Muscle layer of duodenum (tissue), 2 donors: ENCODE measurements around the gene SLC36A3.

Experiments
- H3K27ac ChIP-seq: one replicate; pipeline ENCODE4 v1.7.0; 2013; ENCODE audit warnings: mild to moderate bottlenecking, low read length
- H3K27me3 ChIP-seq: one replicate; pipeline ENCODE4 v1.7.0; 2013; ENCODE audit warnings: low read depth, mild to moderate bottlenecking, control low read depth, low read length
- H3K36me3 ChIP-seq, 2 donors: one replicate each; pipeline ENCODE4 v1.7.0; 2013; ENCODE audit warnings: low read length in 2 of 2, control low read depth in 1 of 2, mild to moderate bottlenecking in 1 of 2; ENCODE audit not compliant: insufficient read depth in 2 of 2, control insufficient read depth in 1 of 2
- H3K4me1 ChIP-seq, 2 donors: one replicate each; pipeline ENCODE4 v1.7.0; 2013; ENCODE audit warnings: low read length in 2 of 2, mild to moderate bottlenecking in 2 of 2, control low read depth in 1 of 2, moderate library complexity in 1 of 2; ENCODE audit not compliant: insufficient read depth in 2 of 2, control insufficient read depth in 1 of 2
- H3K4me3 ChIP-seq, 2 donors: one replicate each; pipeline ENCODE4 v1.7.0; 2013; ENCODE audit warnings: low read length in 2 of 2, low read depth in 1 of 2, mild to moderate bottlenecking in 1 of 2
- H3K9me3 ChIP-seq, 2 donors: one replicate each; pipeline ENCODE4 v1.7.0; 2013; ENCODE audit warnings: low read length in 2 of 2, control low read depth in 1 of 2, mild to moderate bottlenecking in 1 of 2; ENCODE audit not compliant: control insufficient read depth in 1 of 2
- donor health status: healthy.

Gene SLC36A3

DNA sequence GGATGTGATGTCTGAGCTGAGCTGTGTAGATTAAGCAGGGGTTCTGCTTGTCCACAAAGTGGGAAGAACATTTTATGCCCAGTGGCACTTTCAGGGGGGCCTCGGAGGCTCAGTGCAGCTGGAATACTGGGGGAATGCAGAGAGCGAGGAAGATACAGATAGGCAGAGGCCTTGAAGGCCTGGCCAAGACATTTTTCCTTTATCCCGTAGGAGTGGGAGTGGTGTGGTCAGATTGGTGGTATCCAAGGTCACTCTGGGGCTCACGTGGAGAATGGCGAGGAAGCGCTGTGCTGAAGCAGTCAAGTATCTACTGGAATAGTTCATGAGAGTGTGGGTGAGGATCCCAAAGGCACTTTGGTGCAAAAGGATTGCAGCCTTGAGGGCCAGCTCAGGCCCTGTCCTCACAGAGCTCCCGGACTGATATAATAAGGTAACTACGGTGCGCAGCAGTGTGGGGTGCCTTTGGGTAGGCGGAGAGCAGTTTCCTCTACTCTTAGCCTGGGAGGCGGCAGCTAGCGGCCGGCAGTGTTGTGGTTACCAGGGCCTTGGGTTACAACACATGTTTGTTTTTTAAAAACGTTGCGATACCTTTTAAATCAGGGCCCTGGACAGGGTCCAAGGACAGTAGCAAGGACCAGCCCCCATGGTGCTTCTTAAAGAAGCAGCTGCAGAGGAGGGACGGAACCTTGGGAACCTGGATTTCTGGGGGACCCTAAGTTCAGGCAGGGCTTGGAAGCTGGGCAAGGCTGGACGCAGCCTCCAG, 68.9 kb downstream of the SLC36A3 start:
- peak overlapping the region; percentile 58 for H3K27ac ChIP-seq
- H3K36me3 ChIP-seq, result no peaks in the 10 kb centered on the region
- H3K4me1 ChIP-seq, result peaks cover 6 to 26% of the 10 kb centered on the region in 2 donors
- no peaks in the 10 kb centered on the region for H3K27me3 ChIP-seq
- H3K9me3 ChIP-seq, result no peaks in the 10 kb centered on the region
- H3K4me3 ChIP-seq, result peak overlapping the region in 1 of 2 donors; percentile 37

- Histone ChIP-seq H3K36me3 (no peaks in the 10 kb centered on the region), H3K27me3 (no peaks in the 10 kb centered on the region), H3K4me3 (no peak overlapping the region), H3K27ac (no peak overlapping the region), H3K4me1 (peaks cover 6 to 20% of the 10 kb centered on the region in 2 donors), H3K9me3 (no peaks in the 10 kb centered on the region)
Observed at GRCh38 chr5:151233616-151234085, 69.9 kb downstream of the SLC36A3 start.

DNA sequence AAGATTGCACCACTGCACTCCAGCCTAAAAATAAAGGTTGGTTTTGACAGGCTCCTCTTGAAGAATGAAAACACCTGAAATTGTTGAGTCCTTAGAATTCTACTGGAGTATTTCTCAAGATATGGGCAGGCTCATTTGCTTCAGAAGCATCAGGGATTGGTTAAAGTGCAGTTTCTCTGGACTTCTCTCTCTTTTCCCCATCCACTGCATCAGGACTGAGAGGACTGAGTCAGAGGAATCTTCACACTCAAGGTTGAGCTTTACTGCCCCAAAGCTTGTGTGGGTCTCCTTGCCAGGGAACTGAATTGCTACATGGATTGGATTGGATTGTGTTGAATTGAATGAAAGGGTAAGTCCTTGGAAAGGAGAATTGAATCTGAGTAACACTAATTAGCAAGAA, 72.2 kb downstream of the SLC36A3 start:
- H3K4me1 ChIP-seq, result peaks cover 6 to 15% of the 10 kb centered on the region in 2 donors
- H3K9me3 ChIP-seq, result no peaks in the 10 kb centered on the region
- H3K27me3 ChIP-seq, result no peaks in the 10 kb centered on the region
- no peak overlapping the region for H3K27ac ChIP-seq
- no peak overlapping the region for H3K4me3 ChIP-seq
- H3K36me3 ChIP-seq, result no peaks in the 10 kb centered on the region

DNA sequence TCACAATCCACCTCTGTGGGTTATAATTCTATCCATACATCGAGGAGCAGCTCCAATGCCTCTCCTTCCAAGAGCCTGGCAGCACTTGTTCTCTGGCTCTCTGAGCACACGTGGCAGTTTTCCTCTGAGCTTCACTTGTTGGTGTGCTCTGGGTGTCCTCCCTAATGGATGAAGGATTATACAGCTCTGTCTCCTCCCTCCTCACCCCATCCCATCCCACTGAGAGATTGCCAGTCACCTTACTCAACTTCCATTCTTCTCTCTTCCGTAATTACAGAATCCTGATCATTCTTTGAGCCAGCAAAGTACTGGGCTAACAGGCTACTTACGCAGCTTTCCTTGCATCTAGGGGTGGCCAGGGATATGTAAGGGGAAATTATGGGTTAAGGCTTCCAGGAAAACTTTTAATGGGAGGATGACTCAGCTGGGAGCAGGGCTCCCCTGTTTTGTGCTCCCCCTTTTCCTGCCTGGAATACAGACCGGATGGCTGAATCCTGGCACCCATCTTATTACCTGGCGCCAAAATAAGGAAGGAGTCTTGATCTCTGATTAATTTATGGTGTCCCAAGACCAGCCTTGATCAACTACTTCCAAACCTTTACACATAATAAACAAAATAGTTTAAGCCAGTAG, 73.4 kb downstream of the SLC36A3 start:
- H3K4me3 ChIP-seq, result no peak overlapping the region
- no peak overlapping the region for H3K27ac ChIP-seq
- no peaks in the 10 kb centered on the region for H3K36me3 ChIP-seq
- no peaks in the 10 kb centered on the region for H3K27me3 ChIP-seq
- H3K9me3 ChIP-seq, result no peaks in the 10 kb centered on the region
- H3K4me1 ChIP-seq, result peaks cover 6 to 11% of the 10 kb centered on the region in 2 donors

GRCh38 chr5:151228986-151229385, 74.6 kb downstream of the SLC36A3 start:
- H3K36me3 ChIP-seq, result no peaks in the 10 kb centered on the region
- no peaks in the 10 kb centered on the region for H3K9me3 ChIP-seq
- peaks cover 0 to 6% of the 10 kb centered on the region in 2 donors for H3K4me1 ChIP-seq
- no peak overlapping the region for H3K4me3 ChIP-seq
- H3K27me3 ChIP-seq, result no peaks in the 10 kb centered on the region
- no peak overlapping the region for H3K27ac ChIP-seq

- no peaks in the 10 kb centered on the region for H3K9me3 ChIP-seq
- no peaks in the 10 kb centered on the region for H3K27me3 ChIP-seq
- no peaks in the 10 kb centered on the region for H3K36me3 ChIP-seq
- H3K4me1 ChIP-seq, result peaks cover 0 to 11% of the 10 kb centered on the region in 2 donors
- no peak overlapping the region for H3K27ac ChIP-seq
- H3K4me3 ChIP-seq, result no peak overlapping the region
Observed at GRCh38 chr5:151227918-151228447, 75.6 kb downstream of the SLC36A3 start.
